ENCODE data around the gene COL7A1.

The COL7A1 gene

GRCh38 chr3:48562367-48563095 is 32.6 kb downstream of the COL7A1 start:
- H3K9me3 ChIP-seq (ENCODE audit: severe bottlenecking) = no peaks in the 10 kb centered on the region
- no peak for TF ChIP-seq CTCF (IDR thresholded peaks at IDR 0.05; ENCODE audit: poor library complexity, severe bottlenecking)
- H3K27me3 ChIP-seq (ENCODE audit: insufficient read depth, poor library complexity, severe bottlenecking) = no peaks in the 10 kb centered on the region
- peaks cover 26% of the 10 kb centered on the region for H3K4me1 ChIP-seq (ENCODE audit: insufficient read depth, poor library complexity, severe bottlenecking)
- H3K36me3 ChIP-seq (ENCODE audit: low read depth) = peaks cover 61% of the 10 kb centered on the region
- ATAC-seq (ENCODE audit: low read depth) (no peak), DNase-seq (ENCODE audit: low spot score) (no peak)
- H3K4me3 ChIP-seq (ENCODE audit: severe bottlenecking) = no peak overlapping the region
- H3K27ac ChIP-seq (ENCODE audit: poor library complexity, severe bottlenecking) = peak overlapping the region; percentile 89

- Histone ChIP-seq H3K4me3 (ENCODE audit: severe bottlenecking) (no peak overlapping the region), H3K36me3 (ENCODE audit: low read depth) (peaks cover 47% of the 10 kb centered on the region), H3K27me3 (ENCODE audit: insufficient read depth, poor library complexity, severe bottlenecking) (no peaks in the 10 kb centered on the region), H3K27ac (ENCODE audit: poor library complexity, severe bottlenecking) (peak overlapping the region; percentile 89), H3K9me3 (ENCODE audit: severe bottlenecking) (no peaks in the 10 kb centered on the region), H3K4me1 (ENCODE audit: insufficient read depth, poor library complexity, severe bottlenecking) (peaks cover 18% of the 10 kb centered on the region)
- TF ChIP-seq CTCF (IDR thresholded peaks at IDR 0.05; ENCODE audit: poor library complexity, severe bottlenecking) = no peak
- ATAC-seq (ENCODE audit: low read depth) = no peak
- DNase-seq (ENCODE audit: low spot score) = no peak
These were observed 33.9 kb downstream of the COL7A1 start for GRCh38 chr3:48561045-48561736.

- TF ChIP-seq CTCF (IDR thresholded peaks at IDR 0.05; ENCODE audit: poor library complexity, severe bottlenecking) = no peak
- Histone ChIP-seq H3K4me1 (ENCODE audit: insufficient read depth, poor library complexity, severe bottlenecking) (peaks cover 18% of the 10 kb centered on the region), H3K27ac (ENCODE audit: poor library complexity, severe bottlenecking) (peak overlapping the region; percentile 89), H3K36me3 (ENCODE audit: low read depth) (peaks cover 42% of the 10 kb centered on the region), H3K4me3 (ENCODE audit: severe bottlenecking) (no peak overlapping the region), H3K27me3 (ENCODE audit: insufficient read depth, poor library complexity, severe bottlenecking) (no peaks in the 10 kb centered on the region), H3K9me3 (ENCODE audit: severe bottlenecking) (no peaks in the 10 kb centered on the region)
- DNase-seq (ENCODE audit: low spot score) (no peak), ATAC-seq (ENCODE audit: low read depth) (no peak)
These were observed 34.5 kb downstream of the COL7A1 start for GRCh38 chr3:48560648-48561018.

DNA sequence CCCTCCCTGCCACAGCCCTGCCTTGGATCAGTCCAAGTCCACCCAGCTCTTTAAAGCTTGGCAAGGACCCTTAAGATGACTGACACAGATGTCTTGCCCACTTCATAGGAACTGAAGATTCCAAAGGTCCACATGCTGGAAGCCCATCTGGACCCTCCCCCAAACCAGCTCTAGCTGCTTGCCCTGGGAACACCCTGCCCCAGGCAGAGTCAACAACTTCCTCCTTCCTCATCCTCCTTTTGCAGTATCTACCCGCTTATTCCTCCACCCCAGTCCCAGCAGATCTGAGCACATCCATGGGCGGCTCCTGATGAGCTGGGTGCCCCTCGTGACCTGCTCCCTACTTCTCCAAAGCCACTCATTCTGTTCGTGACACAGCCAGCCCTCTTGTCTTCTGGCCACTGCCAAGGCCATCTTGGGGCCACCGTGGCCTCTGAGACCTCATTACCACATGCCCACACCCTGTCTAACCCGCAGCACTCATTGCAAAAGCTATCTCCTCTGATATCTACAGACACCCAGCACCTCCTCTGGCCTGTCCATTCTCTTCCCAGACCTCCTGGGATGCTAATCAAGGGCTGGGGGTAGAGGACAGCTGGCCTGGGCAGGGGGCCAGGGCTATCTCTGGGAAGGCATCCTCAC is 36.5 kb downstream of the COL7A1 start:
- Histone ChIP-seq H3K36me3 (ENCODE audit: low read depth) (peaks cover 30% of the 10 kb centered on the region), H3K27ac (ENCODE audit: poor library complexity, severe bottlenecking) (peak overlapping the region; percentile 89), H3K27me3 (ENCODE audit: insufficient read depth, poor library complexity, severe bottlenecking) (no peaks in the 10 kb centered on the region), H3K4me3 (ENCODE audit: severe bottlenecking) (no peak overlapping the region), H3K4me1 (ENCODE audit: insufficient read depth, poor library complexity, severe bottlenecking) (peaks cover 6% of the 10 kb centered on the region), H3K9me3 (ENCODE audit: severe bottlenecking) (no peaks in the 10 kb centered on the region)
- TF ChIP-seq CTCF (IDR thresholded peaks at IDR 0.05; ENCODE audit: poor library complexity, severe bottlenecking) = peak; percentile 65
- no peak for ATAC-seq (ENCODE audit: low read depth)
- DNase-seq (ENCODE audit: low spot score) = no peak
